ENCODE measurements around the gene QRICH1. TPM values are rescaled to one million over a fixed set of nuclear protein-coding genes. Genes with fewer than 3 reads are reported as not detected.

The QRICH1 gene
- total and polyA plus RNA-seq, 2 of the 13 experiments (the other 11 are each of a cell fraction or from before 2014, with no cell fraction given), result 52.6 to 102 TPM

DNA sequence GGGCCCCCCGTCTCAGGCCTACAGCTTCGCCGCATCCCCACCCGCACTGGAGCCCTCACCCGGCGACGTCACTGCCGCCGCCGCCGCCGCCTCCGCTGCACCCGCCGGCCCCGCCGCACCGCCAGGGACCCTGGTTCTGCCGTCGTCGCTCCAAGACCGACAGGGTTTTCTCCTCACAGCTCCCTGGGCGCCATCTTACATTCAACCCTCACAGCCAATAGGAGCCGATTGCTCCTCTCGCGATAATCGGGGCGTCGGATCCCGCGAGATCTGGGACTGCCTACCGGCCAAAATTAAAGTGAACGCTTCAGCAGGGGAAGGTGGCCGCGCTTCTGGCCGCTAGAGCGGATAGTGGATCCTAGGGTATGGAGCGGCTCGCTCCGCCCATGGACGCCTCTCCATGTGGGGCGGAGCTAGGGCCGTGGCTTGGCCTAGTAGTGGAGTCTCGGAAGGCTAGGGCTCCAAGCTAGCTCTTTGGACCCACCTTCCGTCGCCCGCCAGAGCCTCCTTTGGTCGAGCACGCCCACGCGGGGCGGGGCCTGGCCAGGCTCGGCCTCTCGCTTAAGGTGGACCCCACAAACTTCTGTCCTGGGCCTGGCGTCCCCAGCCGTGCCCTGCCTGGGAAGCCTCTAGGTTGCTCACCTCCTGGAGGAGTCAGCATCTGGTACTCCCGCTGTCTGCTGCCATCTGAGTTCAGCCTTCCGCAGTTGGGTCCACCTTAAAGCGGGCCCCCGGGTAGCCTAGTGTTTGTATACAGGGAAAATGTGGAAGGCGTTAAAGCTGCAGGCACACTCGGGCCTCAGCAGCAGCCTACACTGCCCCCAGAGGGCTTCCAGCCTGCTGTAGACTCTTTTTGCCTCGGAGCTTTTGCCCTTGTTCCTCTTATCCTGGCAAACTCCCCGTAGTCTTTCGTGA, at the start of gene QRICH1 (continued):
- TF ChIP-seq, protein P1, sequence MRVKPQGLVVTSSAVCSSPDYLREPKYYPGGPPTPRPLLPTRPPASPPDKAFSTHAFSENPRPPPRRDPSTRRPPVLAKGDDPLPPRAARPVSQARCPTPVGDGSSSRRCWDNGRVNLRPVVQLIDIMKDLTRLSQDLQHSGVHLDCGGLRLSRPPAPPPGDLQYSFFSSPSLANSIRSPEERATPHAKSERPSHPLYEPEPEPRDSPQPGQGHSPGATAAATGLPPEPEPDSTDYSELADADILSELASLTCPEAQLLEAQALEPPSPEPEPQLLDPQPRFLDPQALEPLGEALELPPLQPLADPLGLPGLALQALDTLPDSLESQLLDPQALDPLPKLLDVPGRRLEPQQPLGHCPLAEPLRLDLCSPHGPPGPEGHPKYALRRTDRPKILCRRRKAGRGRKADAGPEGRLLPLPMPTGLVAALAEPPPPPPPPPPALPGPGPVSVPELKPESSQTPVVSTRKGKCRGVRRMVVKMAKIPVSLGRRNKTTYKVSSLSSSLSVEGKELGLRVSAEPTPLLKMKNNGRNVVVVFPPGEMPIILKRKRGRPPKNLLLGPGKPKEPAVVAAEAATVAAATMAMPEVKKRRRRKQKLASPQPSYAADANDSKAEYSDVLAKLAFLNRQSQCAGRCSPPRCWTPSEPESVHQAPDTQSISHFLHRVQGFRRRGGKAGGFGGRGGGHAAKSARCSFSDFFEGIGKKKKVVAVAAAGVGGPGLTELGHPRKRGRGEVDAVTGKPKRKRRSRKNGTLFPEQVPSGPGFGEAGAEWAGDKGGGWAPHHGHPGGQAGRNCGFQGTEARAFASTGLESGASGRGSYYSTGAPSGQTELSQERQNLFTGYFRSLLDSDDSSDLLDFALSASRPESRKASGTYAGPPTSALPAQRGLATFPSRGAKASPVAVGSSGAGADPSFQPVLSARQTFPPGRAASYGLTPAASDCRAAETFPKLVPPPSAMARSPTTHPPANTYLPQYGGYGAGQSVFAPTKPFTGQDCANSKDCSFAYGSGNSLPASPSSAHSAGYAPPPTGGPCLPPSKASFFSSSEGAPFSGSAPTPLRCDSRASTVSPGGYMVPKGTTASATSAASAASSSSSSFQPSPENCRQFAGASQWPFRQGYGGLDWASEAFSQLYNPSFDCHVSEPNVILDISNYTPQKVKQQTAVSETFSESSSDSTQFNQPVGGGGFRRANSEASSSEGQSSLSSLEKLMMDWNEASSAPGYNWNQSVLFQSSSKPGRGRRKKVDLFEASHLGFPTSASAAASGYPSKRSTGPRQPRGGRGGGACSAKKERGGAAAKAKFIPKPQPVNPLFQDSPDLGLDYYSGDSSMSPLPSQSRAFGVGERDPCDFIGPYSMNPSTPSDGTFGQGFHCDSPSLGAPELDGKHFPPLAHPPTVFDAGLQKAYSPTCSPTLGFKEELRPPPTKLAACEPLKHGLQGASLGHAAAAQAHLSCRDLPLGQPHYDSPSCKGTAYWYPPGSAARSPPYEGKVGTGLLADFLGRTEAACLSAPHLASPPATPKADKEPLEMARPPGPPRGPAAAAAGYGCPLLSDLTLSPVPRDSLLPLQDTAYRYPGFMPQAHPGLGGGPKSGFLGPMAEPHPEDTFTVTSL (CRISPR knock-in tag; IDR thresholded peaks at IDR 0.05; ENCODE audit: borderline replicate concordance), result peak; percentile 23; the same call in 1 of the 2 replicates
- TF ChIP-seq NFE2L1 (CRISPR knock-in tag; IDR thresholded peaks at IDR 0.05; ENCODE audit: borderline replicate concordance) (no peak), KDM5A (IDR thresholded peaks at IDR 0.05; ENCODE audit: borderline replicate concordance, low read length) (peak; percentile 94), ZZZ3 (CRISPR knock-in tag; IDR thresholded peaks at IDR 0.05; ENCODE audit: borderline replicate concordance) (no peak; the same call in 1 of the 2 replicates), GATA4 (IDR thresholded peaks at IDR 0.05; ENCODE audit: borderline replicate concordance, low read depth) (0 out of 2 replicates have a peak, but pooled peaks have one; percentile 21), ZNF296 (CRISPR knock-in tag; conservative IDR thresholded peaks at IDR 0.05) (no peak), ZNF44 (CRISPR knock-in tag; IDR thresholded peaks at IDR 0.05) (peak; percentile 83; the same call in 1 of the 2 replicates), SAFB2 (CRISPR knock-in tag; IDR thresholded peaks at IDR 0.05; ENCODE audit: borderline replicate concordance, low read depth) (no peak), ZMYM3 (CRISPR knock-in tag; IDR thresholded peaks at IDR 0.05) (0 out of 2 replicates have a peak, but pooled peaks have one; percentile 32)
- TF ChIP-seq, protein P2, sequence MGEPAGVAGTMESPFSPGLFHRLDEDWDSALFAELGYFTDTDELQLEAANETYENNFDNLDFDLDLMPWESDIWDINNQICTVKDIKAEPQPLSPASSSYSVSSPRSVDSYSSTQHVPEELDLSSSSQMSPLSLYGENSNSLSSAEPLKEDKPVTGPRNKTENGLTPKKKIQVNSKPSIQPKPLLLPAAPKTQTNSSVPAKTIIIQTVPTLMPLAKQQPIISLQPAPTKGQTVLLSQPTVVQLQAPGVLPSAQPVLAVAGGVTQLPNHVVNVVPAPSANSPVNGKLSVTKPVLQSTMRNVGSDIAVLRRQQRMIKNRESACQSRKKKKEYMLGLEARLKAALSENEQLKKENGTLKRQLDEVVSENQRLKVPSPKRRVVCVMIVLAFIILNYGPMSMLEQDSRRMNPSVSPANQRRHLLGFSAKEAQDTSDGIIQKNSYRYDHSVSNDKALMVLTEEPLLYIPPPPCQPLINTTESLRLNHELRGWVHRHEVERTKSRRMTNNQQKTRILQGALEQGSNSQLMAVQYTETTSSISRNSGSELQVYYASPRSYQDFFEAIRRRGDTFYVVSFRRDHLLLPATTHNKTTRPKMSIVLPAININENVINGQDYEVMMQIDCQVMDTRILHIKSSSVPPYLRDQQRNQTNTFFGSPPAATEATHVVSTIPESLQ (CRISPR knock-in tag; conservative IDR thresholded peaks at IDR 0.05), result peak; percentile 74; the same call in 1 of the 2 replicates
- TF ChIP-seq, protein P3, sequence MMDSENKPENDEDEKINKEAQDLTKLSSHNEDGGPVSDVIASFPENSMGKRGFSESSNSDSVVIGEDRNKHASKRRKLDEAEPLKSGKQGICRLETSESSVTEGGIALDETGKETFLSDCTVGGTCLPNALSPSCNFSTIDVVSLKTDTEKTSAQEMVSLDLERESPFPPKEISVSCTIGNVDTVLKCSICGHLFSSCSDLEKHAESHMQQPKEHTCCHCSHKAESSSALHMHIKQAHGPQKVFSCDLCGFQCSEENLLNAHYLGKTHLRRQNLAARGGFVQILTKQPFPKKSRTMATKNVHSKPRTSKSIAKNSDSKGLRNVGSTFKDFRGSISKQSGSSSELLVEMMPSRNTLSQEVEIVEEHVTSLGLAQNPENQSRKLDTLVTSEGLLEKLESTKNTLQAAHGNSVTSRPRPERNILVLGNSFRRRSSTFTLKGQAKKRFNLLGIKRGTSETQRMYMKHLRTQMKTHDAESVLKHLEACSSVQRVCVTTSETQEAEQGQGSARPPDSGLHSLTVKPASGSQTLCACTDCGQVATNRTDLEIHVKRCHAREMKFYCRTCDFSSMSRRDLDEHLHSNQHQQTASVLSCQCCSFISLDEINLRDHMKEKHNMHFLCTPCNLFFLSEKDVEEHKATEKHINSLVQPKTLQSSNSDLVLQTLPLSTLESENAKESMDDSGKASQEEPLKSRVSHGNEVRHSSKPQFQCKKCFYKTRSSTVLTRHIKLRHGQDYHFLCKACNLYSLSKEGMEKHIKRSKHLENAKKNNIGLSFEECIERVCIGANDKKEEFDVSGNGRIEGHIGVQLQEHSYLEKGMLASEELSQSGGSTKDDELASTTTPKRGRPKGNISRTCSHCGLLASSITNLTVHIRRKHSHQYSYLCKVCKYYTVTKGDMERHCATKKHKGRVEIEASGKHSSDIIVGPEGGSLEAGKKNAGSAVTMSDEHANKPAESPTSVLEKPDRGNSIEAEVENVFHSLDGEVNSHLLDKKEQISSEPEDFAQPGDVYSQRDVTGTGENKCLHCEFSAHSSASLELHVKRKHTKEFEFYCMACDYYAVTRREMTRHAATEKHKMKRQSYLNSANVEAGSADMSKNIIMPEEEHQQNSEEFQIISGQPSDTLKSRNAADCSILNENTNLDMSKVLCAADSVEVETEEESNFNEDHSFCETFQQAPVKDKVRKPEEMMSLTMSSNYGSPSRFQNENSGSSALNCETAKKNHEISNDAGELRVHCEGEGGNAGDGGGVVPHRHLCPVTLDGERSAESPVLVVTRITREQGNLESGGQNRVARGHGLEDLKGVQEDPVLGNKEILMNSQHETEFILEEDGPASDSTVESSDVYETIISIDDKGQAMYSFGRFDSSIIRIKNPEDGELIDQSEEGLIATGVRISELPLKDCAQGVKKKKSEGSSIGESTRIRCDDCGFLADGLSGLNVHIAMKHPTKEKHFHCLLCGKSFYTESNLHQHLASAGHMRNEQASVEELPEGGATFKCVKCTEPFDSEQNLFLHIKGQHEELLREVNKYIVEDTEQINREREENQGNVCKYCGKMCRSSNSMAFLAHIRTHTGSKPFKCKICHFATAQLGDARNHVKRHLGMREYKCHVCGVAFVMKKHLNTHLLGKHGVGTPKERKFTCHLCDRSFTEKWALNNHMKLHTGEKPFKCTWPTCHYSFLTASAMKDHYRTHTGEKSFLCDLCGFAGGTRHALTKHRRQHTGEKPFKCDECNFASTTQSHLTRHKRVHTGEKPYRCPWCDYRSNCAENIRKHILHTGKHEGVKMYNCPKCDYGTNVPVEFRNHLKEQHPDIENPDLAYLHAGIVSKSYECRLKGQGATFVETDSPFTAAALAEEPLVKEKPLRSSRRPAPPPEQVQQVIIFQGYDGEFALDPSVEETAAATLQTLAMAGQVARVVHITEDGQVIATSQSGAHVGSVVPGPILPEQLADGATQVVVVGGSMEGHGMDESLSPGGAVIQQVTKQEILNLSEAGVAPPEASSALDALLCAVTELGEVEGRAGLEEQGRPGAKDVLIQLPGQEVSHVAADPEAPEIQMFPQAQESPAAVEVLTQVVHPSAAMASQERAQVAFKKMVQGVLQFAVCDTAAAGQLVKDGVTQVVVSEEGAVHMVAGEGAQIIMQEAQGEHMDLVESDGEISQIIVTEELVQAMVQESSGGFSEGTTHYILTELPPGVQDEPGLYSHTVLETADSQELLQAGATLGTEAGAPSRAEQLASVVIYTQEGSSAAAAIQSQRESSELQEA (CRISPR knock-in tag; IDR thresholded peaks at IDR 0.05; ENCODE audit: not compliant biosample characterization), result peak; percentile 68

Measured in HepG2 (cell line).